Ovary (tissue), 3 donors: Measurements from ENCODE around the gene TPRX1.

ENCODE experiments used
- CTCF ChIP-seq, 3 donors: fragments of 450-650 bp in 2 of 3; fragments of 200-600 bp in 1 of 3; IDR thresholded peaks; one replicate each; pipeline versions ENCODE4 v1.5.1 to v1.8.0; 2016 to 2022; ENCODE audit warnings: antibody characterized with exemption in 3 of 3, mild to moderate bottlenecking in 1 of 3
- POLR2A ChIP-seq: fragments of 450-650 bp; IDR thresholded peaks from one replicate; pipeline ENCODE4 v1.6.1; 2017; ENCODE audit warnings: antibody characterized with exemption, mild to moderate bottlenecking, moderate library complexity
- donor health status: DM: no; HTN: no; CAD: no.

GRCh38 chr19:47779524-47780214, 24.7 kb downstream of the TPRX1 start:
- TF ChIP-seq POLR2A, result no peak
- no peak for TF ChIP-seq CTCF (IDR thresholded peaks at IDR 0.05)
